Epithelial cell of esophagus (primary cell): Measurements from ENCODE around the gene IFNA13.

Source experiments
- DNase-seq: peaks from one replicate; pipeline ENCODE4 v3.0.0; 2010; ENCODE audit warnings: low read depth
- H3K4me3 ChIP-seq: 2 replicates; pipeline ENCODE4 v1.5.1; 2011; ENCODE audit warnings: mild to moderate bottlenecking, low read length, control low read depth
- TF ChIP-seq, protein P1 (sequence below): IDR thresholded peaks from 2 replicates; pipeline ENCODE4 v1.5.1; 2011; ENCODE audit warnings: low read depth, mild to moderate bottlenecking, low read length, control low read depth, inconsistent platforms; ENCODE audit not compliant: insufficient read depth; ENCODE audit errors: missing control alignments

The IFNA13 gene

DNA sequence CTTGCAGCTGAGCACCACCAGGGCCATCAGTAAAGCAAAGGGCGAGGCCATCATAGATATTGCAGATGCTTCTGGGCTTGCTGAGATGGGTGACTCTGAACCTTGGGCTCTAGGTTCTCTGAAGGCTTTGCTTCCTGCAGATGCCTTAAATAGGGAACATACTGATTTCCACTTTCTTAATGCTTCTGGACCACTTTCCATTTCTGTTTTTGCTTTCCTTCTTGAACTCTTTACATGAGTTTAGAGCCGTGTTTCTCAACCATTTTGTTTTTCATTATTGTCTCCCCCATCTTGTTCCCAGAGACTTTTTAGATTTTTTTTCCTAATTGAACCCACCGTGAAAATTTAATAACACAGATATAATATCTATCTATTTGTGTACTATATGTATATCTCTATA is at the start of gene IFNA13:
Gene IFNA13 (minus strand): TSS at position 101 of the 400 bp plus-strand sequence. CDS start 47 bp downstream, at position 54.
- no peak within 1 kb of the TSS for H3K4me3 ChIP-seq
- no peak for DNase-seq
- TF ChIP-seq, protein P1, sequence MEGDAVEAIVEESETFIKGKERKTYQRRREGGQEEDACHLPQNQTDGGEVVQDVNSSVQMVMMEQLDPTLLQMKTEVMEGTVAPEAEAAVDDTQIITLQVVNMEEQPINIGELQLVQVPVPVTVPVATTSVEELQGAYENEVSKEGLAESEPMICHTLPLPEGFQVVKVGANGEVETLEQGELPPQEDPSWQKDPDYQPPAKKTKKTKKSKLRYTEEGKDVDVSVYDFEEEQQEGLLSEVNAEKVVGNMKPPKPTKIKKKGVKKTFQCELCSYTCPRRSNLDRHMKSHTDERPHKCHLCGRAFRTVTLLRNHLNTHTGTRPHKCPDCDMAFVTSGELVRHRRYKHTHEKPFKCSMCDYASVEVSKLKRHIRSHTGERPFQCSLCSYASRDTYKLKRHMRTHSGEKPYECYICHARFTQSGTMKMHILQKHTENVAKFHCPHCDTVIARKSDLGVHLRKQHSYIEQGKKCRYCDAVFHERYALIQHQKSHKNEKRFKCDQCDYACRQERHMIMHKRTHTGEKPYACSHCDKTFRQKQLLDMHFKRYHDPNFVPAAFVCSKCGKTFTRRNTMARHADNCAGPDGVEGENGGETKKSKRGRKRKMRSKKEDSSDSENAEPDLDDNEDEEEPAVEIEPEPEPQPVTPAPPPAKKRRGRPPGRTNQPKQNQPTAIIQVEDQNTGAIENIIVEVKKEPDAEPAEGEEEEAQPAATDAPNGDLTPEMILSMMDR, result no peak

- H3K4me3 ChIP-seq, result no peak overlapping the region
- no peak for DNase-seq
- TF ChIP-seq, protein P1, result no peak
Measured at GRCh38 chr9:21415493-21416267, 47.8 kb upstream of the IFNA13 start.

- H3K4me3 ChIP-seq, result no peak overlapping the region
- TF ChIP-seq, protein P1, result no peak
- no peak for DNase-seq
Measured at GRCh38 chr9:21414220-21414940, 46.5 kb upstream of the IFNA13 start.

DNA sequence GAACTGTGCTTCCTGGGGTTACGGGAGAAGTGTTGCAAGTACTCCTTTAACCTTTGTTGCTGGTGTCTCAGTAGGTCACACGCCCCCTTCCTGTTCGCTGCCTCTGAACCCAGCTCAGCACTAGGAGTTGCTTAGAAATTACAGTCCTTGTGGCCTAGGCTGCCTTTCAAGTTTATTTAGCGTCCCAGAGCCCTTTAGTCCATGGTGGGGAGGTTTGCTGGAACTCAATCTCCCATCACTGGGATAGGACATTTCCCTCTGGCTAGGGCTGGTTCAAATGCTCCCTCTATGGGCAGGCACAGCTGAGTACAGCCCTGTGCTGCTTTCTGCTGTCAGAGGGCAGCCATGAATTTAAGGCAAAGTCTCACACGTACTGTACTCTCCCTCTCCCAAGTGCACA is 45.8 kb upstream of the IFNA13 start:
- DNase-seq, result no peak

GRCh38 chr9:21413151-21413550 is 45.3 kb upstream of the IFNA13 start:
- TF ChIP-seq, protein P1, result no peak
- H3K4me3 ChIP-seq, result no peak overlapping the region
- no peak for DNase-seq

More for the DNA sequence above, 45.8 kb upstream of the IFNA13 start:
- TF ChIP-seq, protein P1, result peak; percentile 21
- H3K4me3 ChIP-seq, result no peak overlapping the region

- no peak overlapping the region for H3K4me3 ChIP-seq
- TF ChIP-seq, protein P1, result no peak
- DNase-seq, result no peak
Measured at GRCh38 chr9:21412107-21412506, 44.2 kb upstream of the IFNA13 start.
